ENCODE data around the gene C1QBP. TPM values are rescaled to one million over a fixed set of nuclear protein-coding genes. Genes with fewer than 3 reads are reported as not detected.

The C1QBP gene
- total RNA-seq, 4 donors from 2014 or later = 75.4 to 143 (median 113) TPM

DNA sequence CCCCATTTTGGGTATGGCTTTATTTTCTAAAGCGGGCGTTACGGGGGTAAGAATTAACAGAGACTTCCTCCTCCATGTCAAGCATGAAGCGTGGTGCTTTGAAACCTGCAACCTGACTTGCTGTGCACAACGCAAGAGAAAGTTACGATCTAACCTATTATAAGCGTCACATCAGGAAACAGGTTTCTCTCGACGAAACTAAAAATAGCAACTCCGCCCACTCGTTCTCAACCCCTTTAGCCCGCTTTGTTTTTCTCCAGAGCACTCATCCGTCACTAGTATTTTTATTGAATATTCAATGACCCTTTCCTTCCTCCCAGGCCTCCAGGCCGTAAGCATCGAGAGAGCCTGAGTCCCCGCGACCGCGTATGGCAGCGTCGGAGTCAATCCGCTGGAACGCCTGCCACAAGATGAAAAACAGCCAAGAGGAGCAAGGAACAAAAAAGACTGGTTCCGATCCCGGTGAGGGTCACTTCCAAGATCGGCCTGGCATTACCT lies 20.0 kb downstream of the C1QBP start:
- H3K27ac ChIP-seq = peak overlapping the region; percentile 94 to 96 (median 95)
- H3K27me3 ChIP-seq = no peaks in the 10 kb centered on the region
- peak; percentile 80 for DNase-seq
- peaks cover 17 to 21% of the 10 kb centered on the region in 2 donors for H3K36me3 ChIP-seq
- WGBS, 2 donors = 0 to 1% methylated on average over 23 to 25 of the region's 26 CpGs
- intact Hi-C loops (cut with DNase I) = no loop called here
- peak overlapping the region; percentile 50 to 91 (median 71) for H3K4me3 ChIP-seq (replicated peaks in 1 of 3)
- H3K9me3 ChIP-seq = no peaks in the 10 kb centered on the region
- TF ChIP-seq POLR2A (IDR thresholded peaks at IDR 0.05) = peak in 1 of 2 donors; percentile 33
- TF ChIP-seq, protein P1, sequence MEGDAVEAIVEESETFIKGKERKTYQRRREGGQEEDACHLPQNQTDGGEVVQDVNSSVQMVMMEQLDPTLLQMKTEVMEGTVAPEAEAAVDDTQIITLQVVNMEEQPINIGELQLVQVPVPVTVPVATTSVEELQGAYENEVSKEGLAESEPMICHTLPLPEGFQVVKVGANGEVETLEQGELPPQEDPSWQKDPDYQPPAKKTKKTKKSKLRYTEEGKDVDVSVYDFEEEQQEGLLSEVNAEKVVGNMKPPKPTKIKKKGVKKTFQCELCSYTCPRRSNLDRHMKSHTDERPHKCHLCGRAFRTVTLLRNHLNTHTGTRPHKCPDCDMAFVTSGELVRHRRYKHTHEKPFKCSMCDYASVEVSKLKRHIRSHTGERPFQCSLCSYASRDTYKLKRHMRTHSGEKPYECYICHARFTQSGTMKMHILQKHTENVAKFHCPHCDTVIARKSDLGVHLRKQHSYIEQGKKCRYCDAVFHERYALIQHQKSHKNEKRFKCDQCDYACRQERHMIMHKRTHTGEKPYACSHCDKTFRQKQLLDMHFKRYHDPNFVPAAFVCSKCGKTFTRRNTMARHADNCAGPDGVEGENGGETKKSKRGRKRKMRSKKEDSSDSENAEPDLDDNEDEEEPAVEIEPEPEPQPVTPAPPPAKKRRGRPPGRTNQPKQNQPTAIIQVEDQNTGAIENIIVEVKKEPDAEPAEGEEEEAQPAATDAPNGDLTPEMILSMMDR (IDR thresholded peaks at IDR 0.05) = no peak
- peaks cover 21 to 31% of the 10 kb centered on the region in 2 donors for H3K4me1 ChIP-seq

DNA sequence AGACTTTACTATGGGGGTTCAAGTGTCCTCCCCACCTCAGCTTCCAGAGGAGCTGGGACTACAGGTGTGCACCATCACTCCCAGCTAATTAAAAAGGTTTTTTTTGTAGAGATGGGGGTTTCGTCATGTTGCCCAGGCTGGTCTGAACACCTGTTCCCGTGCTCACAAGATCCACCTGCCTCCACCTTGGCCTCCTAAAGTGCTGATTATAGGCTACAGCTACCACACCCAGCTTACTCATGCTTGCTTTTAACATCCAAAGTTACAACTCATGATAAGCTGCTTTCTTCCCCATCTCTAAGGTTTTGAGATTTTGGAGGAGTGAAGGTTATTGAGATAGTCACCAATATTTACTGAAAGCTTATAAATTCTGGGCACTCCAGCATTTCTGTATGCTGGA lies 22.1 kb downstream of the C1QBP start:
- no peaks in the 10 kb centered on the region for H3K27me3 ChIP-seq
- H3K4me3 ChIP-seq (replicated peaks in 1 of 3) = no peak overlapping the region
- intact Hi-C loops (cut with DNase I) = no loop called here
- no peaks in the 10 kb centered on the region for H3K9me3 ChIP-seq
- no peak for DNase-seq
- H3K27ac ChIP-seq = no peak overlapping the region
- H3K4me1 ChIP-seq = peaks cover 21 to 31% of the 10 kb centered on the region in 2 donors
- WGBS, 2 donors = 88 to 97% methylated on average over 2 of the region's 2 CpGs
- TF ChIP-seq POLR2A (IDR thresholded peaks at IDR 0.05) = no peak
- H3K36me3 ChIP-seq = peaks cover 26 to 27% of the 10 kb centered on the region in 2 donors

DNA sequence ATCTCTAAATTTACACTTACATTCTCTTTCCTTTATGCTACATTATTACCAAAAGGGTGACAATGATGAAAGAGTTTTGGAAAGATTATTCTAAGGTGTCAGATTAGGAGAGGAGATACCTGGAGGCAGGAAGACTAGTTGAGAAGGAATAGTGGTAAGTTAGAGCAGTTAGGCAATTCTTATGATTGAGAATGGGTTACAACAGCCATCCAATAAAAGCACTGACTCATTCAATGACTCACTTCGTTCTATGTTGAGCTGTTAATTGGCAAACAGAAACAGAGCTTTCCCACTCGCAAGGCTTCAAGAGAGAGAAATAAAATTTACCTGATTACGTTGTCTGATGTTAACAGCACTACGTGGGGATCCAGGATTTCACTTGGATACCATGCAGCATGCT lies 25.3 kb downstream of the C1QBP start:
- Histone ChIP-seq H3K27ac (no peak overlapping the region), H3K4me1 (peaks cover 12 to 22% of the 10 kb centered on the region in 2 donors), H3K27me3 (no peaks in the 10 kb centered on the region), H3K4me3 (replicated peaks in 1 of 3) (no peak overlapping the region), H3K36me3 (peaks cover 44 to 46% of the 10 kb centered on the region in 2 donors), H3K9me3 (no peaks in the 10 kb centered on the region)
- TF ChIP-seq, protein P1 (IDR thresholded peaks at IDR 0.05) = no peak
- TF ChIP-seq POLR2A (IDR thresholded peaks at IDR 0.05) = no peak
- intact Hi-C loops (cut with DNase I) = no loop called here
- 81 to 88% methylated on average over 4 of the region's 4 CpGs for WGBS, 2 donors
- DNase-seq = no peak

DNA sequence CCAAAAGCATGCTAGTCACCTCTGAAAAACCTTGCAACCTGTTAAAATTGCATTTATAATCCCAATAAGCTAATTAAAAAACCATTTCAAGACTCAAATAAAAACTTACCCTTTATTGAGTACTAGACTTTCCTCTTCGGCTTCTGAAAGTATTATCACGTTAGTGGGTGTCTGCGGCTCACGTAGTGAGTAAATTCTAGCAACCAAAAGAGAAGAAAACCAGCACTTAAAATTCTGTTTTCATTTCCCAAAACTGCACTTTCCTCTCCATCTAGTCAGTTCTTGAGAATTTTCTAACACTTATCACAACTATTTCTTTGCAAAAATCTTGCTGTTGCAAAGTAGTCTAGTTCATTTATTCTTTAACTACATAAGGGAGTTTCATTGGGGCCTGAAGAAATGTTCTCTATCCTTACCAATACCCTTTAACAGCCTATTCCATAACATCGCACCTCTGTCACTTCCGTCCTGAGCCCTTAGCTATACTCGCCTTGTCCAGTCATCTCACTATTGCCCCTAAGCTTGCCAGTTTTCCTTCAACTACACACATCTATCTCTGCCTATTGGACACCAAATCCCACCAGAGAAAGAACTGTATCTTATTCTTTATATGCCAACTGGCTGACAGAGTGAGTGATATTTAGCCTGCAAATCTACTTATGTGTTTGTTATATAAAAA lies 28.2 kb downstream of the C1QBP start:
- Histone ChIP-seq H3K9me3 (no peaks in the 10 kb centered on the region), H3K27me3 (no peaks in the 10 kb centered on the region), H3K4me3 (replicated peaks in 1 of 3) (no peak overlapping the region), H3K4me1 (no peaks in the 10 kb centered on the region), H3K27ac (no peak overlapping the region), H3K36me3 (peaks cover 70 to 75% of the 10 kb centered on the region in 2 donors)
- intact Hi-C loops (cut with DNase I) = no loop called here
- WGBS, 2 donors = 95% methylated on average over 7 of the region's 7 CpGs
- DNase-seq = no peak
- TF ChIP-seq, protein P1 (IDR thresholded peaks at IDR 0.05) = no peak
- no peak for TF ChIP-seq POLR2A (IDR thresholded peaks at IDR 0.05)

DNA sequence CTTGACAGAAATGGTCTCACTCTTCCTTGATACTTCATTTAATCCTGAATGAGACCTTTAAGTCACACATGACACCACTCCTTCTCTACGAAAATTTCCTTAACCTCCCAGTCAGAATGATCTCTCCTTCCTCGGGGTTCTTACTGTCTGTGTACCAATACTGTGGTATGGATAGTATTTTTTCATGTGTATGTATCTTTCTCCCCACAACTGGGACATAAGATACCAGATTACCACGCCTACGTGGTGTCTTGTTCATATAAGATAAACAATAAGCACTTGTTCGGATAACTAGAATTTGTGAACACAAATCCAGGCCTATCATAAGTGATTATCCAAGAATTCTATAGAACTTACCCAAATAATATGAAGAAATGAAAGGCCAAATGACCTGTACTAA lies 30.8 kb downstream of the C1QBP start:
- Histone ChIP-seq H3K4me3 (replicated peaks in 1 of 3) (no peak overlapping the region), H3K27me3 (no peaks in the 10 kb centered on the region), H3K9me3 (no peaks in the 10 kb centered on the region), H3K36me3 (peaks cover 84 to 86% of the 10 kb centered on the region in 2 donors), H3K27ac (no peak overlapping the region), H3K4me1 (no peaks in the 10 kb centered on the region)
- intact Hi-C loops (cut with DNase I) = no loop called here
- WGBS, 2 donors = 81 to 85% methylated on average over 5 of the region's 5 CpGs
- TF ChIP-seq, protein P1 (IDR thresholded peaks at IDR 0.05) = no peak
- TF ChIP-seq POLR2A (IDR thresholded peaks at IDR 0.05) = no peak
- no peak for DNase-seq

Measured in thyroid gland (tissue), 4 donors.